CD1c-positive myeloid dendritic cell (primary cell): ENCODE data around the gene FLACC1.
"Not testable (repeated sequence)": the region's sequence is repeated elsewhere in the genome, so short reads cannot be mapped to it uniquely, and the experiment has no call there.

Source experiments
- DNase-seq: peaks from one replicate; pipeline ENCODE4 v3.0.0-alpha.2; 2016; ENCODE audit errors: extremely low spot score

FLACC1 gene

GRCh38 chr2:201349601-201350000 lies 7.5 kb downstream of the FLACC1 start:
- no peak for DNase-seq

DNA sequence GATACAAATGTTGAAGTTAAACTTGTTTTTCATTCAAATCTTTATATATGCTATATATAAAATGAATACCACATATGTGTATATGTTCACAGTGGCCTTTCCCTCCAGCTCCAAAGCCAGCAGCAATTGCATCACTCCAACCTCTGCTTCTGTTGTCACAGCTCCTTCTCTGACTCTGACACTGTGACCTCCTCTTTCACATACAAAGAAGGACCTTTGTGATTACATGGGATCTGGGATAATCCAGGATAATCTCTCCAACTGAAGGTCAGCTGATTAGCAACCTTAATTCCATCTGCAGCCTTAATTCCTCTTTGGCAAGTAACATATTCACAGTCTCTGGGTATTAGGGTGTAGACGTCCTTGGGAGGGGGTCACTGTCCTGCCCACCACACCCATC lies 8.4 kb downstream of the FLACC1 start:
- DNase-seq, result no peak

GRCh38 chr2:201347138-201347537 lies 10.0 kb downstream of the FLACC1 start:
- no peak for DNase-seq

GRCh38 chr2:201345625-201346213 lies 11.4 kb downstream of the FLACC1 start:
- DNase-seq, result no peak

DNA sequence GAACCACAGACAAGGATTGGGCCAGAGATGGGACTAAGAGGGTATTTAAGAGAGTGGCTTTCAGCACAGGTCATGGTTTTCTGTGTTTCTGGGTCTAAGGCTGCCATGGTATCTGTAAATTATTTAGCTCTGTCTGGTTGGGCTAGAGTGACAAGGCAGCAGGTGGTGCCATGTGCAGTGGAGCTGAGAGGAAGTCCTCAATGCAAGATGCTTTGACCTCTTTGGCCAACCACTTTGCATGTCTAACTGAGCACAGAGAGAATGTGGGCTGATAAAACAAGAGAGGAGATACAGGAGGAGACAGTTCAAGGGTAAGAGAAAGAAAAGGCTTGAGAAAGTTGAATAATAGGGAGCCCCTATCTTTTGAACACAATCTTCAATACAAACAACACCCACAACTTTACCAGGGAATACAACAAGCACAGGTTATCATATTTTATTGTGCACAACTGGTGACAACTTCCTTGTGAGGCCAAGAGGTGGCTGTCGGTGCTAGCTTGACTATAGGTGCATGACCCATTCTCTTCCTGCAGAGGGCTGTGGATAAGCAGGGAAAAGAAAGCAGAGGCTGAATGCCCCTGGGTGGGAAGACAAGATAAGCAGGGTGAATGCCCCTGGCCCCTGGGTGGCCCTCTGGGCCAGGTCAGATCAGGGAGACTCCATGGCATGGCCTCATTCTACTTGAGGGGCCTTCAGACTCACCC lies 12.3 kb downstream of the FLACC1 start:
- no peak for DNase-seq

DNA sequence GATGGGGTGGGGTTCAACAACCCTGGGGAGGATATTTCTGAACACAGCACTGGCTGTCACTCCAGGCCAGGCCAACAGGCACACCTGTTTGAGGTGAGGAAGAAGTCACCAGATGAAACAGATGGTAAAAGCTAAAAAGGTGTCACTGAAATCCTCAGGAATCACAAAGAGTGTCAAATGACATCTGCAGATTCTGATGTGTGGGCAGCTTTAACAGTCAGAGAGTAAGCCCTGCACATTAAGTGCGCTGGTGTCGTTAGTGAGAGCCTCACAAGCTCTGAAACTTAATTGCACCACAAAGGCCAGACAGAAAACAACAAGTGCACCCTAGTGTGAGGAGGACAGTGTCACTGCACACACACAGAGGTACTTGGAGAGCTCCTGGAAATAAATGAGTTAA lies 13.6 kb downstream of the FLACC1 start:
- no peak for DNase-seq

GRCh38 chr2:201342923-201343322 lies 14.2 kb downstream of the FLACC1 start:
- DNase-seq, result no peak

DNA sequence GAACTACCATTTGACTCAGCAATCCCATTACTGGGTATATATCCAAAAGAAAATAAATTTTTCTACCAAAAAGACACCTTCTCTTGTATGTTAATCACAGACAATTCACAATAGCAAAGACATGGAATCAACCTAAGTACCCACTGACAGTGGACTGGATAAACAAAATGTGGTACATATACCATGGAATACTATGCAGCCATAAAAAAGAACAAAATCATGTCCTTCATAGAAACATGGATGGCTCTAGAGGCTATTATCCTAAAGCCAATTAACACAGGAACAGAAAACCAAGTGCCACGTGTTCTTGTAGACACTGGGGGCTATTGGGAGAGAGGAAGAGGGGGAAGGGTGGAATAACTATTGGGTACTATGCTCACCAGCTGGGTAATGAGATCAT lies 27.7 kb downstream of the FLACC1 start:
- DNase-seq, result no peak

GRCh38 chr2:201327678-201328077 lies 29.5 kb downstream of the FLACC1 start:
- no peak for DNase-seq

GRCh38 chr2:201322772-201323171 lies 34.4 kb downstream of the FLACC1 start:
- DNase-seq, result no peak

GRCh38 chr2:201320701-201321100 lies 36.4 kb downstream of the FLACC1 start:
- DNase-seq, result no peak

DNA sequence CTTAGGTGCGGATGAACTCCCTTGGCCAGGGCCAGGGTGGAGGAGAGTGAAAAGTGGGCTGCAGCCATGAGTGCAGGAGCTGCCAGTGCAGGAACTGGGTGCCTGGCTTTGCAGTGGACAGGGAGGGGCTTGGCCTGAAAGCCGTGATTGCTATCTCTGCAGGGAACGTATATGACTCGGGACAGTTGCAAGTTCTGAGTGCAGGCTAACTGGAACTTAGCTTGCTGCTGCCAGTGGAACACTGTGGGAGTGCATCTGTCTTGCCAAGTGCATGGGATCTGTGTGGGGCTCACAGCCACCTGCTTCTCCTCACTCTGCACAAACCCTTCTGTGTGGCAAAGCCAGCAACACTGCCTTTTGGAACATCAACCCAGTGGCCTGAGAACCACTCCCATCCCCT lies 36.9 kb downstream of the FLACC1 start:
- no peak for DNase-seq

DNA sequence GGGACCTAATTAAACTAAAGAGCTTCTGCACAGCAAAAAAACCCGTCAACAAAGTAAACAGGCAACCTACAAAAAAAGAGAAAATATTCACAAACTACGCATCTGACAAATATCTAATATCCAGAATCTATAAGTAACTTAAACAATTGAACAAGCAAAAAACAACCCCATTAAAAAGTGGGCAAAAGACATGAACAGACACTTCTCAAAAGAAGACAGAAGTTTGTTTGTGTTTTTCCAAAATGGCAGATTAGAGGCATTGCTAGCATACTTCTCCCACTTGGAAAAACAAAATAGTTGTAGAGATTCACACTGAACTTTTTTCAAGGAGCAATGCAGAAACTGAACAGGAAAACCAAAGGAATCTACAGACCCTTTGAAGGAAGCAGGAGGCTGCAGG lies 37.6 kb downstream of the FLACC1 start:
- no peak for DNase-seq

DNA sequence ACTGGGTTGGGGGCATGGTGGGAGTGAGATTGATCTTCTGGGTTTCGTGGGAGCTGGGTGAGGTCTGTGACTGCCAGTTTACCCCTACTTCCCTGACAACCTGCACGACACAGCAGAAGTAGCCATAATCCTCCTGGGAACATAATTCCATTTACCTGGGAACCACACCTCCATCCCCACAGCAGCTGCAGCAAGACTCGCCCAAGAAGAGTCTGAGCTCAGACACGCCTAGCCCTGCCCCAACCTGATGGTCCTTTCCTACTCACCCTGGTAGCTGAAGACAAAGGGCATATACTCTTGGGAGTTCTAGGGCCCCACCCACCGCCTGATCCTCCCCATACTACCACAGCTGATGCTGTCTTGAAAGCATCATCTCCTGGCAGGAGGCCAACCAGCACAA lies 43.8 kb downstream of the FLACC1 start:
- no peak for DNase-seq

- DNase-seq, result no peak
Measured at GRCh38 chr2:201308914-201309313, 48.2 kb downstream of the FLACC1 start.

GRCh38 chr2:201307876-201308275 lies 49.3 kb downstream of the FLACC1 start:
- DNase-seq, result no peak

DNA sequence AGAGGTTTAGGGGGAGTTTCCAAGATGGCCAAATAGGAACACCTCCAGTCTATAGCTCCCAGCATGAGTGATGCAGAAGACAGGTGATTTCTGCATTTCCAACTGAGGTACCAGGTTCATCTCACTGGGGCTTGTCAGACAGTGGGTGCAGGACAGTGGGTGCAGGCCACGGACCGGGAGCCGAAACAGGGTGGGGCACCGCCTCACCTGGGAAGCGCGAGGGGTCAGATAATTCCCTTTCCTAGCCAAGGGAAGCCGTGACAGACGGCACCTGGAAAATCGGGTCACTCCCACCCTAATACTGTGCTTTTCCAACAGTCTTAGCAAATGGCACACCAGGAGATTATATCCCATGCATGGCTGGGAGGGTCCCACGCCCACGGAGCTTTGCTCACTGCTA lies 57.2 kb downstream of the FLACC1 start:
- DNase-seq, result not testable (repeated sequence)

GRCh38 chr2:201298462-201299052 lies 58.6 kb downstream of the FLACC1 start:
- DNase-seq, result no peak

DNA sequence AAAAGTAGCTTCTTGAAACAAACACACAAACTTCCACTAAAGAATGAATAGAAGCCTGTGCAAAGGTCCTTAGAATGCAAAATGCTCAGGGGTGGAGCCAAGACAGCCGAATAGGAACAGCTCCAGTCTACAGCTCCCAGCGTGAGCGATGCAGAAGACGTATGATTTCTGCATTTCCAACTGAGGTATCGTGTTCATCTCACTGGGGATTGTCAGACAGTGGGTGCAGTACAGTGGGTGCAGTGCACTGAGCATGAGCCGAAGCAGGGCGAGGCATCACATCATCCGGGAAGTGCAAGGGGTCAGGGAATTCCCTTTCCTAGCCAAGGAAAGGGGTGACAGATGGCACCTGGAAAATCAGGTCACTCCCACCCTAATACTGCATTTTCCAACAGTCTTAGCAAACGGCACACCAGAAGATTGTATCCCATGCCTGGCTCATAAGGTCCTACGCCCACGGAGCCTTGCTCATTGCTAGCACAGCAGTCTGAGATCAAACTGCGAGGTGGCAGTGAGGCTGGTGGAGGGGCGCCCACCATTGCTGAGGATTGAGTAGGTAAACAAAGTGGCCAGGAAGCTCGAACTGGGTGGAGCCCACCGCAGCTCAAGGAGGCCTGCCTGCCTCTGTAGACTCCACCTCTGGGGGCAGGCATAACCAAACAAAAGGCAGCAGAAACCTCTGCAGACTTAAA lies 66.5 kb downstream of the FLACC1 start:
- not testable (repeated sequence) for DNase-seq

GRCh38 chr2:201285499-201285898 lies 71.6 kb downstream of the FLACC1 start:
- DNase-seq, result no peak

GRCh38 chr2:201280191-201281040 lies 76.7 kb downstream of the FLACC1 start:
- DNase-seq, result no peak

GRCh38 chr2:201279079-201279478 lies 78.1 kb downstream of the FLACC1 start:
- no peak for DNase-seq
